Neuronal stem cell (in vitro differentiated cells): ENCODE measurements around the gene TCEAL6.
"Not testable (repeated sequence)": the region's sequence is repeated elsewhere in the genome, so short reads cannot be mapped to it uniquely, and the experiment has no call there.

Experiments
- DNase-seq: peaks from one replicate; pipeline ENCODE4 v3.0.0-alpha.2; 2013; ENCODE audit warnings: low spot score
- H2AFZ ChIP-seq: one replicate; pipeline ENCODE4 v1.6.1; 2013; ENCODE audit warnings: mild to moderate bottlenecking, low read length, inconsistent platforms
- H2AK5ac ChIP-seq: 2 replicates; pipeline ENCODE4 v1.6.1; 2013; ENCODE audit warnings: low read depth, mild to moderate bottlenecking, inconsistent platforms, low read length, moderate library complexity, mixed read lengths
- H2BK120ac ChIP-seq: 2 replicates; pipeline ENCODE4 v1.6.1; 2013; ENCODE audit warnings: low read depth, mild to moderate bottlenecking, inconsistent platforms, low read length, moderate library complexity, mixed read lengths
- H2BK12ac ChIP-seq: one replicate; pipeline ENCODE4 v1.6.1; 2013; ENCODE audit warnings: low read length, inconsistent platforms
- H2BK15ac ChIP-seq: 2 replicates; pipeline ENCODE4 v1.6.1; 2013; ENCODE audit warnings: mild to moderate bottlenecking, low read length, inconsistent platforms, mixed read lengths
- H2BK5ac ChIP-seq: one replicate; pipeline ENCODE4 v1.6.1; 2013; ENCODE audit warnings: inconsistent platforms, mild to moderate bottlenecking, low read length, moderate library complexity
- H3K14ac ChIP-seq: one replicate; pipeline ENCODE4 v1.6.1; 2013; ENCODE audit warnings: low read length, inconsistent platforms
- H3K18ac ChIP-seq: 2 replicates; pipeline ENCODE4 v1.6.1; 2013; ENCODE audit warnings: low read length, inconsistent platforms
- H3K23ac ChIP-seq: 2 replicates; pipeline ENCODE4 v1.6.1; 2013; ENCODE audit warnings: low read depth, mild to moderate bottlenecking, mixed read lengths, low read length, inconsistent platforms; ENCODE audit not compliant: poor library complexity
- H3K27ac ChIP-seq: replicated peaks from 3 replicates; pipeline ENCODE4 v1.5.1; 2013; ENCODE audit warnings: low read length, inconsistent platforms
- H3K27me3 ChIP-seq, 3 experiments: 2 replicates each; pipeline ENCODE4 v1.6.1; 2013; ENCODE audit warnings: low read length in 3 of 3, mild to moderate bottlenecking in 2 of 3, inconsistent platforms in 1 of 3, low read depth in 1 of 3, mixed read lengths in 1 of 3, moderate library complexity in 1 of 3; ENCODE audit not compliant: control insufficient read depth in 3 of 3, insufficient read depth in 3 of 3
- H3K36me3 ChIP-seq, 2 donors: replicated peaks in 1 of 2; 2 replicates each; pipeline ENCODE4 v1.6.1; 2013; ENCODE audit warnings: low read length in 2 of 2; ENCODE audit not compliant: control insufficient read depth in 2 of 2, insufficient read depth in 2 of 2
- H3K4ac ChIP-seq: 2 replicates; pipeline ENCODE4 v1.6.1; 2013; ENCODE audit warnings: inconsistent platforms, mild to moderate bottlenecking, low read length, moderate library complexity
- H3K4me1 ChIP-seq, 2 donors: 1 replicate in 1 of 2; 2 replicates in 1 of 2; pipeline ENCODE4 v1.6.1; 2013; ENCODE audit warnings: low read length in 2 of 2, low read depth in 1 of 2; ENCODE audit not compliant: control insufficient read depth in 2 of 2, insufficient read depth in 1 of 2
- H3K4me2 ChIP-seq: one replicate; pipeline ENCODE4 v1.6.1; 2013; ENCODE audit warnings: mild to moderate bottlenecking, low read length, inconsistent platforms; ENCODE audit not compliant: insufficient read depth, poor library complexity, severe bottlenecking
- H3K4me3 ChIP-seq, 2 donors: 2 replicates each; pipeline ENCODE4 v1.5.1; 2013; ENCODE audit warnings: low read length in 2 of 2, mild to moderate bottlenecking in 2 of 2, inconsistent platforms in 1 of 2, moderate library complexity in 1 of 2
- H3K79me1 ChIP-seq: one replicate; pipeline ENCODE4 v1.6.1; 2013; ENCODE audit warnings: low read depth, mild to moderate bottlenecking, inconsistent platforms, low read length, moderate library complexity
- H3K9ac ChIP-seq: one replicate; pipeline ENCODE4 v1.6.1; 2013; ENCODE audit warnings: mild to moderate bottlenecking, low read depth, low read length, inconsistent platforms; ENCODE audit not compliant: poor library complexity
- H3K9me3 ChIP-seq, 2 donors: replicated peaks in 1 of 2; 2 replicates each; pipeline versions ENCODE3 to v1.6.1; 2013; ENCODE audit warnings: low read length in 2 of 2, mild to moderate bottlenecking in 2 of 2, inconsistent platforms in 1 of 2, low read depth in 1 of 2, mixed read lengths in 1 of 2, moderate library complexity in 1 of 2; ENCODE audit not compliant: control insufficient read depth in 2 of 2, insufficient read depth in 1 of 2
- H4K8ac ChIP-seq: one replicate; pipeline ENCODE4 v1.6.1; 2013; ENCODE audit warnings: low read depth, mild to moderate bottlenecking, inconsistent platforms, low read length, moderate library complexity
- H4K91ac ChIP-seq: one replicate; pipeline ENCODE4 v1.6.1; 2013; ENCODE audit warnings: low read length, low read depth, mild to moderate bottlenecking, inconsistent platforms; ENCODE audit not compliant: poor library complexity
- WGBS, 2 donors: extraction: QIAGEN DNeasy Blood & Tissue Kit; methylation state at CpG; one replicate each; pipeline ENCODE4 v1.1.7; 2013; ENCODE audit warnings: missing lambda C conversion rate in 2 of 2, mixed read lengths in 1 of 2; ENCODE audit not compliant: insufficient read length in 2 of 2, insufficient replicate concordance in 1 of 2; ENCODE audit errors: extremely low coverage in 2 of 2; 5-methylcytosine and 5-hydroxymethylcytosine counted together

Gene TCEAL6

GRCh38 chrX:102129473-102129872, 12.8 kb downstream of the TCEAL6 start:
- Histone ChIP-seq H3K36me3 (no peaks in the 10 kb centered on the region), H2BK120ac (no peak overlapping the region), H3K27ac (no peak overlapping the region), H4K91ac (no peak overlapping the region), H3K23ac (no peak overlapping the region), H3K14ac (no peak overlapping the region), H2BK5ac (no peak overlapping the region), H4K8ac (no peak overlapping the region), H2AK5ac (no peak overlapping the region), H3K18ac (no peak overlapping the region), H3K79me1 (no peaks in the 10 kb centered on the region), H2BK15ac (no peak overlapping the region), H3K4me1 (peaks cover 0 to 3% of the 10 kb centered on the region in 2 donors), H3K4me2 (no peak overlapping the region), H3K4me3 (no peak overlapping the region), H2BK12ac (no peak overlapping the region), H2AFZ (no peak overlapping the region), H3K9me3 (no peaks in the 10 kb centered on the region), H3K9ac (no peak overlapping the region), H3K4ac (no peak overlapping the region), H3K27me3 (peaks cover 0 to 36% (median 0%) of the 10 kb centered on the region in 3 experiments)
- WGBS, 2 donors, result no CpG with 5 or more reads among the region's 1 CpG
- DNase-seq, result no peak

- H3K27ac ChIP-seq, result no peak overlapping the region
Measured at GRCh38 chrX:102126863-102127262, 15.4 kb downstream of the TCEAL6 start.

GRCh38 chrX:102126080-102126818, 16.0 kb downstream of the TCEAL6 start:
- not testable (repeated sequence) for H4K91ac ChIP-seq, H2BK120ac ChIP-seq, H2BK5ac ChIP-seq, H3K79me1 ChIP-seq, H3K18ac ChIP-seq, H3K36me3 ChIP-seq, H3K14ac ChIP-seq, H3K9ac ChIP-seq, H3K4me1 ChIP-seq, H3K27ac ChIP-seq, H2BK12ac ChIP-seq, DNase-seq, H4K8ac ChIP-seq, H2BK15ac ChIP-seq, H2AK5ac ChIP-seq, H3K23ac ChIP-seq, H3K4ac ChIP-seq, H3K9me3 ChIP-seq
- Histone ChIP-seq H3K4me3 (peak overlapping the region; percentile 24 to 80), H2AFZ (peak overlapping the region; percentile 71), H3K4me2 (peak overlapping the region; percentile 25), H3K27me3 (peaks cover 0 to 36% (median 0%) of the 10 kb centered on the region in 3 experiments)
- WGBS, 2 donors, result no CpG with 5 or more reads among the region's 21 CpGs

More at GRCh38 chrX:102126863-102127262, 15.4 kb downstream of the TCEAL6 start:
- H3K9me3 ChIP-seq, result no peaks in the 10 kb centered on the region
- no peak overlapping the region for H3K4ac ChIP-seq
- H2AFZ ChIP-seq, result no peak overlapping the region
- no peak overlapping the region for H2BK15ac ChIP-seq
- no peak for DNase-seq
- no peak overlapping the region for H4K8ac ChIP-seq
- H3K36me3 ChIP-seq, result no peaks in the 10 kb centered on the region
- H4K91ac ChIP-seq, result no peak overlapping the region
- no peak overlapping the region for H3K14ac ChIP-seq
- no peak overlapping the region for H3K23ac ChIP-seq
- peaks cover 0 to 36% (median 0%) of the 10 kb centered on the region in 3 experiments for H3K27me3 ChIP-seq
- H2BK5ac ChIP-seq, result no peak overlapping the region
- H3K4me2 ChIP-seq, result no peak overlapping the region
- H3K9ac ChIP-seq, result no peak overlapping the region
- H2AK5ac ChIP-seq, result no peak overlapping the region
- no peak overlapping the region for H2BK12ac ChIP-seq
- H3K4me3 ChIP-seq, result no peak overlapping the region
- H2BK120ac ChIP-seq, result no peak overlapping the region
- no peak overlapping the region for H3K18ac ChIP-seq
- no peaks in the 10 kb centered on the region for H3K79me1 ChIP-seq
- peaks cover 0 to 3% of the 10 kb centered on the region in 2 donors for H3K4me1 ChIP-seq
- no CpG with 5 or more reads among the region's 8 CpGs for WGBS, 2 donors

- H2BK15ac ChIP-seq, H3K9me3 ChIP-seq, H3K23ac ChIP-seq, H3K4ac ChIP-seq, H3K27ac ChIP-seq, H3K36me3 ChIP-seq, H3K14ac ChIP-seq, H3K9ac ChIP-seq, H3K4me1 ChIP-seq, H4K91ac ChIP-seq, H3K79me1 ChIP-seq, H4K8ac ChIP-seq, H2BK5ac ChIP-seq, H2BK12ac ChIP-seq, H3K18ac ChIP-seq, H2AK5ac ChIP-seq, H2BK120ac ChIP-seq: not testable (repeated sequence)
- DNase-seq, result peak; percentile 8
- Histone ChIP-seq H3K4me3 (peak within 1 kb of the TSS; percentile 36 to 84), H2AFZ (peak within 1 kb of the TSS; percentile 71), H3K4me2 (peak within 1 kb of the TSS; percentile 66), H3K27me3 (peaks cover 0 to 36% (median 0%) of the 10 kb centered on the region in 3 experiments)
- no CpG with 5 or more reads among the region's 38 CpGs for whole genome bisulfite sequencing, 2 donors
Measured at GRCh38 chrX:102125436-102125835, 16.8 kb downstream of the TCEAL6 start, which contains the start of gene TCEAL2. Gene TCEAL2, plus strand, starts transcription at chrX:102125679. Its CDS starts 1,152 bp downstream, at chrX:102126831.
